Lung (tissue), 12 donors: ENCODE measurements around the gene ADAMTS13. TPM values are rescaled to one million over a fixed set of nuclear protein-coding genes. Genes with fewer than 3 reads are reported as not detected.

Source experiments
- ATAC-seq: fragments of 200-7000 bp; cut with Tn5 transposase; one replicate; pipeline ENCODE4 v1.9.1; 2020; ENCODE audit warnings: moderate number of reproducible peaks; ENCODE audit not compliant: insufficient read depth, low FRiP score
- DNase-seq, 3 donors: peaks; one replicate each; pipeline ENCODE4 v3.0.0-alpha.2; 2013 to 2017
- H3K27ac ChIP-seq, 2 donors: one replicate each; pipeline ENCODE4 v1.5.1; 2013; ENCODE audit warnings: mild to moderate bottlenecking in 2 of 2, moderate library complexity in 2 of 2, control low read depth in 1 of 2, inconsistent platforms in 1 of 2, low read depth in 1 of 2, low read length in 1 of 2
- H3K27me3 ChIP-seq, 3 donors: one replicate each; pipeline ENCODE4 v1.5.1; 2013; ENCODE audit warnings: low read length in 2 of 3; ENCODE audit not compliant: control insufficient read depth in 3 of 3, insufficient read depth in 3 of 3
- H3K36me3 ChIP-seq, 4 donors: one replicate each; pipeline ENCODE4 v1.5.1; 2013; ENCODE audit warnings: low read length in 4 of 4, mild to moderate bottlenecking in 1 of 4, moderate library complexity in 1 of 4; ENCODE audit not compliant: control insufficient read depth in 4 of 4, insufficient read depth in 4 of 4
- H3K4me1 ChIP-seq, 5 donors: one replicate each; pipeline ENCODE4 v1.5.1; 2013; ENCODE audit warnings: low read length in 5 of 5, mild to moderate bottlenecking in 2 of 5, moderate library complexity in 1 of 5; ENCODE audit not compliant: control insufficient read depth in 5 of 5, insufficient read depth in 5 of 5
- H3K4me3 ChIP-seq: one replicate; pipeline ENCODE4 v1.5.1; 2013; ENCODE audit warnings: mild to moderate bottlenecking, control low read depth, moderate library complexity
- H3K9ac ChIP-seq, 2 donors: one replicate each; pipeline ENCODE4 v1.5.1; 2013; ENCODE audit warnings: low read length in 2 of 2, control low read depth in 1 of 2; ENCODE audit not compliant: insufficient read depth in 1 of 2
- H3K9me3 ChIP-seq, 4 donors: one replicate each; pipeline ENCODE4 v1.5.1; 2013; ENCODE audit warnings: low read length in 3 of 4, mild to moderate bottlenecking in 1 of 4, moderate library complexity in 1 of 4; ENCODE audit not compliant: control insufficient read depth in 4 of 4, insufficient read depth in 3 of 4
- WGBS, 2 donors: extraction: QIAGEN DNeasy Blood & Tissue Kit; methylation state at CpG; one replicate each; pipeline ENCODE4 v1.1.7; 2013; 5-methylcytosine and 5-hydroxymethylcytosine counted together
- polyA plus RNA-seq, 2 donors: library from polyadenylated mRNA; stranded (reverse); fragments of 200-250 nt; gene quantifications; one replicate each; pipeline ENCODE4 v1.2.1, GENCODE V29; 2013
- total RNA-seq, 2 donors: library from RNA; depleted of rRNA in 1 of 2; stranded (reverse); fragments of >200 nt in 1 of 2; gene quantifications; one replicate each; pipeline ENCODE4 v1.2.1, GENCODE V29; 2014 to 2021
- TF ChIP-seq, protein P1 (sequence below): IDR thresholded peaks from 2 replicates; pipeline ENCODE4 v1.5.1; 2012; ENCODE audit warnings: mild to moderate bottlenecking; ENCODE audit errors: control extremely low read depth, extremely low read depth
- donor health status: control.
- donor health status: control.
- donor health status: Bipolar disorder and iron deficiency.
- donor health status: healthy.
- donor health status: DM: yes; HTN: yes; CAD: no.

ADAMTS13 gene
- total and polyA plus RNA-seq, 4 donors = 1.0 to 4.1 (median 2.9) TPM

GRCh38 chr9:133475292-133476012 lies 53.3 kb downstream of the ADAMTS13 start:
- Histone ChIP-seq H3K9ac (no peak overlapping the region), H3K4me3 (no peak overlapping the region), H3K4me1 (peaks cover 0 to 12% (median 0%) of the 10 kb centered on the region in 5 donors), H3K27ac (no peak overlapping the region), H3K27me3 (peaks cover 0 to 5% (median 0%) of the 10 kb centered on the region in 3 donors), H3K9me3 (no peaks in the 10 kb centered on the region), H3K36me3 (peaks cover 0 to 11% (median 0%) of the 10 kb centered on the region in 4 donors)
- DNase-seq (no peak), ATAC-seq (no peak)
- TF ChIP-seq, protein P1, sequence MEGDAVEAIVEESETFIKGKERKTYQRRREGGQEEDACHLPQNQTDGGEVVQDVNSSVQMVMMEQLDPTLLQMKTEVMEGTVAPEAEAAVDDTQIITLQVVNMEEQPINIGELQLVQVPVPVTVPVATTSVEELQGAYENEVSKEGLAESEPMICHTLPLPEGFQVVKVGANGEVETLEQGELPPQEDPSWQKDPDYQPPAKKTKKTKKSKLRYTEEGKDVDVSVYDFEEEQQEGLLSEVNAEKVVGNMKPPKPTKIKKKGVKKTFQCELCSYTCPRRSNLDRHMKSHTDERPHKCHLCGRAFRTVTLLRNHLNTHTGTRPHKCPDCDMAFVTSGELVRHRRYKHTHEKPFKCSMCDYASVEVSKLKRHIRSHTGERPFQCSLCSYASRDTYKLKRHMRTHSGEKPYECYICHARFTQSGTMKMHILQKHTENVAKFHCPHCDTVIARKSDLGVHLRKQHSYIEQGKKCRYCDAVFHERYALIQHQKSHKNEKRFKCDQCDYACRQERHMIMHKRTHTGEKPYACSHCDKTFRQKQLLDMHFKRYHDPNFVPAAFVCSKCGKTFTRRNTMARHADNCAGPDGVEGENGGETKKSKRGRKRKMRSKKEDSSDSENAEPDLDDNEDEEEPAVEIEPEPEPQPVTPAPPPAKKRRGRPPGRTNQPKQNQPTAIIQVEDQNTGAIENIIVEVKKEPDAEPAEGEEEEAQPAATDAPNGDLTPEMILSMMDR = no peak
- WGBS, 2 donors = 82 to 90% methylated on average over 27 of the region's 27 CpGs

- H3K4me3 ChIP-seq = no peak overlapping the region
- peaks cover 0 to 12% (median 0%) of the 10 kb centered on the region in 5 donors for H3K4me1 ChIP-seq
- no peak overlapping the region for H3K27ac ChIP-seq
- H3K36me3 ChIP-seq = peaks cover 0 to 11% (median 0%) of the 10 kb centered on the region in 4 donors
- no peak for DNase-seq
- no peak overlapping the region for H3K9ac ChIP-seq
- peaks cover 0 to 5% (median 0%) of the 10 kb centered on the region in 3 donors for H3K27me3 ChIP-seq
- no peaks in the 10 kb centered on the region for H3K9me3 ChIP-seq
- no peak for ATAC-seq
- TF ChIP-seq, protein P1 = no peak
- WGBS, 2 donors = 74 to 77% methylated on average over 27 of the region's 27 CpGs
Measured at GRCh38 chr9:133476036-133476931, 54.1 kb downstream of the ADAMTS13 start.

- Histone ChIP-seq H3K9me3 (no peaks in the 10 kb centered on the region), H3K4me3 (no peak overlapping the region), H3K4me1 (peaks cover 0 to 12% (median 0%) of the 10 kb centered on the region in 5 donors), H3K9ac (no peak overlapping the region), H3K36me3 (peaks cover 0 to 9% (median 0%) of the 10 kb centered on the region in 4 donors), H3K27ac (no peak overlapping the region), H3K27me3 (peaks cover 0 to 5% (median 0%) of the 10 kb centered on the region in 3 donors)
- TF ChIP-seq, protein P1 = no peak
- 95 to 98% methylated on average over 21 of the region's 21 CpGs for WGBS, 2 donors
- DNase-seq (no peak), ATAC-seq (no peak)
Measured at GRCh38 chr9:133476941-133477340, 54.8 kb downstream of the ADAMTS13 start.
